Osteoblast (primary cell): ENCODE measurements around the gene SGK1. TPM values are rescaled to one million over a fixed set of nuclear protein-coding genes. Genes with fewer than 3 reads are reported as not detected.
A peak's percentile ranks its signal among the peaks of the same experiment; 100 is the strongest.

ENCODE experiments used
- DNase-seq: peaks from one replicate; pipeline ENCODE4 v3.0.0; 2011; ENCODE audit warnings: low spot score, mixed read lengths; ENCODE audit not compliant: insufficient read length; ENCODE audit errors: missing footprints
- H2AFZ ChIP-seq: 2 replicates; pipeline ENCODE4 v1.6.0; 2011; ENCODE audit warnings: mild to moderate bottlenecking, low read length
- H3K27ac ChIP-seq: 2 replicates; pipeline ENCODE4 v1.5.1; 2011; ENCODE audit warnings: mild to moderate bottlenecking, low read depth, low read length, moderate library complexity
- H3K27me3 ChIP-seq: 2 replicates; pipeline ENCODE4 v1.6.0; 2012; ENCODE audit warnings: mild to moderate bottlenecking, control low read depth, inconsistent platforms, low read length, moderate library complexity; ENCODE audit not compliant: insufficient read depth
- H3K36me3 ChIP-seq: 2 replicates; pipeline ENCODE4 v1.5.1; 2011; ENCODE audit warnings: mild to moderate bottlenecking, low read length, control low read depth, moderate library complexity; ENCODE audit not compliant: insufficient read depth
- H3K4me1 ChIP-seq: 2 replicates; pipeline ENCODE4 v1.5.1; 2011; ENCODE audit warnings: mild to moderate bottlenecking, low read length, control low read depth, moderate library complexity; ENCODE audit not compliant: insufficient read depth
- H3K4me2 ChIP-seq: 2 replicates; pipeline ENCODE4 v1.6.0; 2011; ENCODE audit warnings: mild to moderate bottlenecking, low read length; ENCODE audit not compliant: insufficient read depth
- H3K4me3 ChIP-seq: fragments of 200-600 bp; sonication (generic); 3 replicates; pipeline ENCODE4 v1.5.1; 2012; ENCODE audit warnings: mild to moderate bottlenecking, low read length, inconsistent platforms; ENCODE audit not compliant: insufficient read depth
- H3K79me2 ChIP-seq: 2 replicates; pipeline ENCODE4 v1.6.0; 2012; ENCODE audit warnings: mild to moderate bottlenecking, low read length, control low read depth, inconsistent platforms; ENCODE audit not compliant: insufficient read depth
- H3K9me3 ChIP-seq: 2 replicates; pipeline ENCODE4 v1.5.1; 2011; ENCODE audit warnings: low read depth, low read length, control low read depth
- H4K20me1 ChIP-seq: 2 replicates; pipeline ENCODE4 v1.6.0; 2012; ENCODE audit warnings: mild to moderate bottlenecking, low read length, control low read depth; ENCODE audit not compliant: insufficient read depth
- CTCF ChIP-seq: IDR thresholded peaks from 2 replicates; pipeline ENCODE4 v1.5.1; 2011; ENCODE audit warnings: mild to moderate bottlenecking, low read depth, low read length, moderate library complexity; ENCODE audit errors: extremely low read depth
- total RNA-seq: library from RNA; depleted of rRNA; stranded (reverse); fragments of >200 nt; gene quantifications from 2 replicates; pipeline ENCODE4 v1.2.3, GENCODE V29; 2012

The SGK1 gene
- total RNA-seq, 1 donor = 91.6 TPM

DNA sequence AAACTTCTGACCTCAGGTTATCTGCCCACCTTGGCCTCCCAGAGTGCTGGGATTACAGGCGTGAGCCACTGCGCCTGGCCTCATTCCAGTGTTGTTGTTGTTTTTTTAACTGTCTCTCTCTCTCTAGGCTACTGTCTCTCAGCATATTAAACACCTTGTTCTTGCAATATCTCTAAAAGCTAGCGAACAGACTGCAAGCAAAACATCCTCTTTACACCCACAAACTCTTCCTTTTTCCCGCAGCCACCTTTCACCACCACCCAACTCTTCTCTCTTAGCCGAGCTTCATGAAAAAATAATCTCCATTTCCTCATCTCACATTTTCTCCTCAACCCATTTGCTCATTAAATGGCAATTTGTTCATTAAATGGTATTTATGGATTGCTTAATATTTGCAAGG, 45.5 kb downstream of the SGK1 start:
- Histone ChIP-seq H3K79me2 (no peaks in the 10 kb centered on the region), H3K9me3 (no peaks in the 10 kb centered on the region), H3K4me2 (no peak overlapping the region), H2AFZ (no peak overlapping the region), H3K27ac (no peak overlapping the region), H3K27me3 (no peaks in the 10 kb centered on the region), H3K36me3 (no peaks in the 10 kb centered on the region), H3K4me1 (no peaks in the 10 kb centered on the region), H3K4me3 (no peak overlapping the region), H4K20me1 (no peaks in the 10 kb centered on the region)
- no peak for DNase-seq
- TF ChIP-seq CTCF = no peak

- no peak overlapping the region for H3K4me3 ChIP-seq
- no peak overlapping the region for H3K4me2 ChIP-seq
- H4K20me1 ChIP-seq = no peaks in the 10 kb centered on the region
- no peaks in the 10 kb centered on the region for H3K4me1 ChIP-seq
- no peaks in the 10 kb centered on the region for H3K36me3 ChIP-seq
- H3K9me3 ChIP-seq = no peaks in the 10 kb centered on the region
- TF ChIP-seq CTCF = no peak
- H3K79me2 ChIP-seq = no peaks in the 10 kb centered on the region
- DNase-seq = no peak
- H3K27ac ChIP-seq = no peak overlapping the region
- H2AFZ ChIP-seq = peak overlapping the region; percentile 78
- H3K27me3 ChIP-seq = no peaks in the 10 kb centered on the region
Observed at GRCh38 chr6:134267917-134268361, 50.0 kb downstream of the SGK1 start.

DNA sequence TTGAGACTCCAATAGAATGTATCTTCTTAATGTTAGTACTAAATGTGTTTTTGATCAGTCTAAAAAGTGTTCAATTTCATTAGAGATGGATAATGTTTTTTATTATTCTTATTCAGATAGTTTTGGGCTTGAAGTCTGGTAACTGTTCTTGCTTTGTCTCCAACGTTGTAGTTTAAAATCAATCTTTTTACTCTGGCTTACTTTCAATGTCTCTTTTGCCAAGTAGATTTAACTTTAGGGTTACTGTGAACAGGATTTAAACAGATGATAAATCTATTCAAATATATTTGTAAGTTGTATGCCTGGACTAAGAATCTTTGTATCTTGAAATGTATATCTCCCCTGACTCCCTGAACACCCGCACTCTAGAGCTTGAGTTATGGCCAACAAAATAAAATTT, 51.1 kb downstream of the SGK1 start:
- Histone ChIP-seq H3K9me3 (no peaks in the 10 kb centered on the region), H3K4me3 (no peak overlapping the region), H3K27ac (no peak overlapping the region), H2AFZ (no peak overlapping the region), H3K36me3 (no peaks in the 10 kb centered on the region), H4K20me1 (no peaks in the 10 kb centered on the region), H3K27me3 (no peaks in the 10 kb centered on the region), H3K79me2 (no peaks in the 10 kb centered on the region), H3K4me2 (no peak overlapping the region), H3K4me1 (no peaks in the 10 kb centered on the region)
- TF ChIP-seq CTCF = no peak
- no peak for DNase-seq

- Histone ChIP-seq H3K27me3 (no peaks in the 10 kb centered on the region), H3K27ac (no peak overlapping the region), H3K4me3 (no peak overlapping the region), H3K4me1 (no peaks in the 10 kb centered on the region), H3K36me3 (no peaks in the 10 kb centered on the region), H3K9me3 (no peaks in the 10 kb centered on the region), H4K20me1 (no peaks in the 10 kb centered on the region), H3K4me2 (no peak overlapping the region), H3K79me2 (no peaks in the 10 kb centered on the region), H2AFZ (no peak overlapping the region)
- TF ChIP-seq CTCF = no peak
- DNase-seq = peak; percentile 39
Observed at GRCh38 chr6:134261766-134262165, 56.1 kb downstream of the SGK1 start.
